H9 (cell line): ENCODE data around the gene TSPOAP1. TPM values are rescaled to one million over a fixed set of nuclear protein-coding genes. Genes with fewer than 3 reads are reported as not detected.

Experiments
- DNase-seq: peaks from one replicate; pipeline ENCODE4 v3.0.0-alpha.2; 2017
- H2AFZ ChIP-seq: one replicate; pipeline ENCODE4 v1.6.1; 2013; ENCODE audit warnings: mild to moderate bottlenecking, low read length, control low read depth, moderate library complexity
- H2AK5ac ChIP-seq: 2 replicates; pipeline ENCODE4 v1.6.1; 2013; ENCODE audit warnings: low read length, control low read depth, mixed read lengths; ENCODE audit not compliant: insufficient read length
- H2BK120ac ChIP-seq: one replicate; pipeline ENCODE4 v1.6.1; 2013; ENCODE audit warnings: low read depth, mild to moderate bottlenecking, low read length, control low read depth, inconsistent platforms; ENCODE audit not compliant: poor library complexity, severe bottlenecking
- H2BK12ac ChIP-seq: 2 replicates; pipeline ENCODE4 v1.6.1; 2013; ENCODE audit warnings: low read length, control low read depth, mixed read lengths, low read depth; ENCODE audit not compliant: insufficient read length
- H2BK15ac ChIP-seq: 2 replicates; pipeline ENCODE4 v1.6.1; 2013; ENCODE audit warnings: low read depth, low read length, control low read depth
- H2BK20ac ChIP-seq: one replicate; pipeline ENCODE4 v1.6.1; 2013; ENCODE audit warnings: low read depth, mild to moderate bottlenecking, low read length, control low read depth, inconsistent platforms; ENCODE audit not compliant: poor library complexity, severe bottlenecking
- H2BK5ac ChIP-seq: 2 replicates; pipeline ENCODE4 v1.6.1; 2013; ENCODE audit warnings: low read length, control low read depth, mixed read lengths; ENCODE audit not compliant: insufficient read length
- H3K14ac ChIP-seq: 2 replicates; pipeline ENCODE4 v1.6.1; 2013; ENCODE audit warnings: low read length, control low read depth; ENCODE audit not compliant: insufficient read depth
- H3K18ac ChIP-seq: 2 replicates; pipeline ENCODE4 v1.6.1; 2013; ENCODE audit warnings: low read depth, mild to moderate bottlenecking, mixed read lengths, low read length, control low read depth; ENCODE audit not compliant: insufficient read length
- H3K23ac ChIP-seq: 2 replicates; pipeline ENCODE4 v1.6.1; 2013; ENCODE audit warnings: low read length, control low read depth, mixed read lengths, low read depth; ENCODE audit not compliant: insufficient read length
- H3K23me2 ChIP-seq: 2 replicates; pipeline ENCODE4 v1.6.1; 2013; ENCODE audit warnings: low read depth, mild to moderate bottlenecking, mixed read lengths, low read length, control low read depth; ENCODE audit not compliant: insufficient read length, poor library complexity, severe bottlenecking
- H3K27ac ChIP-seq: 2 replicates; pipeline ENCODE4 v1.5.1; 2013; ENCODE audit warnings: low read length, control low read depth, mixed read lengths, low read depth; ENCODE audit not compliant: insufficient read length
- H3K27me3 ChIP-seq: 2 replicates; pipeline ENCODE4 v1.6.1; 2013; ENCODE audit warnings: low read length, control low read depth, inconsistent platforms; ENCODE audit not compliant: insufficient read depth
- H3K4ac ChIP-seq: 2 replicates; pipeline ENCODE4 v1.6.1; 2013; ENCODE audit warnings: low read depth, mild to moderate bottlenecking, control low read depth, inconsistent platforms, low read length, moderate library complexity
- H3K4me1 ChIP-seq: 2 replicates; pipeline ENCODE4 v1.6.1; 2013; ENCODE audit warnings: low read length, control low read depth, inconsistent platforms; ENCODE audit not compliant: insufficient read depth
- H3K4me2 ChIP-seq: 2 replicates; pipeline ENCODE4 v1.6.1; 2013; ENCODE audit warnings: low read length, control low read depth, mixed read lengths; ENCODE audit not compliant: insufficient read length, insufficient read depth
- H3K56ac ChIP-seq: 2 replicates; pipeline ENCODE4 v1.6.1; 2013; ENCODE audit warnings: low read depth, mild to moderate bottlenecking, mixed read lengths, low read length, control low read depth; ENCODE audit not compliant: insufficient read length
- H3K79me1 ChIP-seq: 2 replicates; pipeline ENCODE4 v1.6.1; 2013; ENCODE audit warnings: low read depth, mild to moderate bottlenecking, moderate library complexity, low read length, control low read depth, inconsistent platforms; ENCODE audit not compliant: insufficient read depth, poor library complexity, severe bottlenecking
- H3K79me2 ChIP-seq: 2 replicates; pipeline ENCODE4 v1.6.1; 2013; ENCODE audit warnings: low read length, control low read depth, inconsistent platforms; ENCODE audit not compliant: insufficient read depth
- H3K9ac ChIP-seq: 2 replicates; pipeline ENCODE4 v1.6.1; 2013; ENCODE audit warnings: low read length, control low read depth, mixed read lengths; ENCODE audit not compliant: insufficient read length; ENCODE audit errors: extremely low read depth
- H3K9me3 ChIP-seq: one replicate; pipeline ENCODE4 v1.6.1; 2013; ENCODE audit warnings: low read depth, low read length, inconsistent platforms; ENCODE audit not compliant: control insufficient read depth
- H3T11ph ChIP-seq: one replicate; pipeline ENCODE4 v1.6.1; 2013; ENCODE audit warnings: mild to moderate bottlenecking, low read length, control low read depth, inconsistent platforms
- H4K20me1 ChIP-seq: one replicate; pipeline ENCODE4 v1.6.1; 2013; ENCODE audit not compliant: control insufficient read depth, insufficient read length, insufficient read depth
- H4K5ac ChIP-seq: 2 replicates; pipeline ENCODE4 v1.6.1; 2013; ENCODE audit warnings: low read depth, mild to moderate bottlenecking, mixed read lengths, low read length, control low read depth; ENCODE audit not compliant: insufficient read length
- H4K8ac ChIP-seq: replicated peaks from 2 replicates; pipeline ENCODE4 v1.6.1; 2013; ENCODE audit warnings: low read length, control low read depth, mixed read lengths, low read depth; ENCODE audit not compliant: insufficient read length
- H4K91ac ChIP-seq: 2 replicates; pipeline ENCODE4 v1.6.1; 2013; ENCODE audit warnings: low read depth, mild to moderate bottlenecking, moderate library complexity, mixed read lengths, low read length, control low read depth; ENCODE audit not compliant: insufficient read length
- H3K27ac Mint-ChIP-seq, 3 experiments: 2 replicates in 2 of 3; 3 replicates in 1 of 3; pipeline ENCODE4 v1.8.0; 2020 to 2021; ENCODE audit warnings: mixed read lengths in 3 of 3, mild to moderate bottlenecking in 1 of 3, moderate library complexity in 1 of 3
- H3K27me3 Mint-ChIP-seq: 2 replicates; pipeline ENCODE4 v1.8.0; 2021; ENCODE audit warnings: low read depth, mild to moderate bottlenecking, moderate library complexity, mixed read lengths
- H3K36me3 Mint-ChIP-seq, 3 experiments: 2 replicates in 2 of 3; 3 replicates in 1 of 3; pipeline ENCODE4 v1.8.0; 2020 to 2021; ENCODE audit warnings: low read depth in 3 of 3, mixed read lengths in 3 of 3; ENCODE audit not compliant: insufficient read depth in 1 of 3
- H3K4me1 Mint-ChIP-seq, 2 experiments: 2 replicates each; pipeline ENCODE4 v1.8.0; 2020; ENCODE audit warnings: mixed read lengths in 2 of 2
- H3K4me3 Mint-ChIP-seq, 2 experiments: 2 replicates in 1 of 2; 3 replicates in 1 of 2; pipeline ENCODE4 v1.8.0; 2020 to 2021; ENCODE audit warnings: mild to moderate bottlenecking in 2 of 2, mixed read lengths in 2 of 2, moderate library complexity in 1 of 2
- H3K9me3 Mint-ChIP-seq, 2 experiments: 2 replicates in 1 of 2; 3 replicates in 1 of 2; pipeline ENCODE4 v1.8.0; 2020; ENCODE audit warnings: mild to moderate bottlenecking in 2 of 2, mixed read lengths in 2 of 2, moderate library complexity in 1 of 2
- CTCF ChIP-seq: fragments of 200-600 bp; sonication (generic); conservative IDR thresholded peaks from 3 replicates; pipeline ENCODE4 v1.8.0; 2021; ENCODE audit warnings: antibody characterized with exemption, mild to moderate bottlenecking
- WGBS: extraction: QIAGEN DNeasy Blood & Tissue Kit; methylation state at CpG from one replicate; pipeline ENCODE4 v1.1.7; 2013; ENCODE audit warnings: missing lambda C conversion rate, low lambda C conversion rate, mixed read lengths; ENCODE audit not compliant: insufficient read length; ENCODE audit errors: extremely low coverage; 5-methylcytosine and 5-hydroxymethylcytosine counted together
- total RNA-seq: library from RNA; stranded (reverse); gene quantifications from 2 replicates; pipeline ENCODE4 v1.2.1, GENCODE V29; 2021

TSPOAP1 gene
- total RNA-seq, 1 experiment from 2014 or later, result 17.3 TPM

- no peaks in the 10 kb centered on the region for H3K23me2 ChIP-seq
- no peaks in the 10 kb centered on the region for H3K9me3 ChIP-seq
- H3K23ac ChIP-seq, result no peak overlapping the region
- no peak overlapping the region for H4K5ac ChIP-seq
- no peaks in the 10 kb centered on the region for H4K20me1 ChIP-seq
- no peak for TF ChIP-seq CTCF
- H3K79me1 ChIP-seq, result no peaks in the 10 kb centered on the region
- no CpG with 5 or more reads among the region's 9 CpGs for WGBS
- no peak overlapping the region for H3K9ac ChIP-seq
- no peak overlapping the region for H3K4me3 Mint-ChIP-seq
- no peak overlapping the region for H3K4me2 ChIP-seq
- H3T11ph ChIP-seq, result no peak overlapping the region
- H3K14ac ChIP-seq, result no peak overlapping the region
- H3K27ac ChIP-seq, result no peak overlapping the region
- no peaks in the 10 kb centered on the region for H3K27me3 ChIP-seq
- no peak overlapping the region for H3K18ac ChIP-seq
- H3K27ac Mint-ChIP-seq, result no peak overlapping the region
- H2BK12ac ChIP-seq, result no peak overlapping the region
- H3K9me3 Mint-ChIP-seq, result no peaks in the 10 kb centered on the region
- no peak overlapping the region for H2BK120ac ChIP-seq
- no peak overlapping the region for H4K91ac ChIP-seq
- no peaks in the 10 kb centered on the region for H3K79me2 ChIP-seq
- no peak overlapping the region for H3K56ac ChIP-seq
- H3K27me3 Mint-ChIP-seq, result peaks cover 19% of the 10 kb centered on the region
- H2BK5ac ChIP-seq, result no peak overlapping the region
- H3K4me1 ChIP-seq, result no peaks in the 10 kb centered on the region
- H2BK20ac ChIP-seq, result no peak overlapping the region
- no peak overlapping the region for H2AFZ ChIP-seq
- no peak overlapping the region for H2AK5ac ChIP-seq
- DNase-seq, result no peak
- H2BK15ac ChIP-seq, result no peak overlapping the region
- H3K4me1 Mint-ChIP-seq, result no peaks in the 10 kb centered on the region
- no peaks in the 10 kb centered on the region for H3K36me3 Mint-ChIP-seq
- no peak overlapping the region for H3K4ac ChIP-seq
- H4K8ac ChIP-seq, result no peak overlapping the region
These were observed 58.9 kb downstream of the TSPOAP1 start for GRCh38 chr17:58269557-58270291.
